ENCODE data around the gene SLIT3. TPM values are rescaled to one million over a fixed set of nuclear protein-coding genes. Genes with fewer than 3 reads are reported as not detected.

SLIT3 gene
- total RNA-seq, 4 donors from 2014 or later, result 41.1 to 86.6 (median 62.7) TPM

DNA sequence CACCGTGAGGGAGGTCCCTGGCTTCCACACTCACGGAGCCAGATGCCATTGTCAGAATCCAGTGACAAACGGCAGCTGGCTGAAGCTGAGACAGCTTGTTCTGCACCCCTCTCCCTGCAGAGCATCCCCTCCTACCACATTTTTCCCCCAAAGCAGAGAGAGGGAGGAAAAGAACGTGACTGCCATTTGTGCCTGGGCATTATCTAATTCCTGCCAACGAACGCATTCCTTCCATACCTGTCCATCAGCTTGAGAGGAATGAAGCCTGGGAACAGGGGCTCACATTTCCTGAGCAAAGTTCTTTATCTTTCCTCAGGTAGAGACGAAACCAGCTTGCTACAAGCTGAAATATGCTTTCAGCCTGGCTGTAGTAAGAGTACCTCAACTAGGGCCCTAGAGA, 175.4 kb downstream of the SLIT3 start:
- intact Hi-C loops (cut with DNase I), result no loop called here
- DNase-seq (ENCODE audit: extremely low spot score), result no peak
- H3K27me3 ChIP-seq, result no peaks in the 10 kb centered on the region

GRCh38 chr5:169122951-169123350, 178.0 kb downstream of the SLIT3 start:
- Histone ChIP-seq H3K27ac (replicated peaks in 1 of 4) (no peak overlapping the region), H3K36me3 (no peaks in the 10 kb centered on the region), H3K27me3 (no peaks in the 10 kb centered on the region), H3K9me3 (no peaks in the 10 kb centered on the region), H3K4me3 (no peak overlapping the region), H3K4me1 (peaks cover 0 to 10% (median 4%) of the 10 kb centered on the region in 4 donors)
- no peak for DNase-seq (ENCODE audit: extremely low spot score)
- WGBS, result 59% methylated on average over 1 of the region's 1 CpG
- intact Hi-C loops (cut with DNase I), result no loop called here
- TF ChIP-seq POLR2A (IDR thresholded peaks at IDR 0.05; ENCODE audit: low read depth) (no peak), POLR2AphosphoS5 (IDR thresholded peaks at IDR 0.05) (no peak), CTCF (IDR thresholded peaks at IDR 0.05) (no peak), EP300 (IDR thresholded peaks at IDR 0.05) (no peak)

More for the DNA sequence above, 175.4 kb downstream of the SLIT3 start:
- TF ChIP-seq CTCF (IDR thresholded peaks at IDR 0.05) (no peak), EP300 (IDR thresholded peaks at IDR 0.05) (no peak), POLR2A (IDR thresholded peaks at IDR 0.05; ENCODE audit: low read depth) (no peak), POLR2AphosphoS5 (IDR thresholded peaks at IDR 0.05) (no peak)
- no peaks in the 10 kb centered on the region for H3K9me3 ChIP-seq
- H3K27ac ChIP-seq (replicated peaks in 1 of 4), result no peak overlapping the region
- H3K4me3 ChIP-seq, result no peak overlapping the region
- no peaks in the 10 kb centered on the region for H3K36me3 ChIP-seq
- H3K4me1 ChIP-seq, result peaks cover 0 to 10% (median 4%) of the 10 kb centered on the region in 4 donors
- 47% methylated on average over 7 of the region's 7 CpGs for WGBS

DNA sequence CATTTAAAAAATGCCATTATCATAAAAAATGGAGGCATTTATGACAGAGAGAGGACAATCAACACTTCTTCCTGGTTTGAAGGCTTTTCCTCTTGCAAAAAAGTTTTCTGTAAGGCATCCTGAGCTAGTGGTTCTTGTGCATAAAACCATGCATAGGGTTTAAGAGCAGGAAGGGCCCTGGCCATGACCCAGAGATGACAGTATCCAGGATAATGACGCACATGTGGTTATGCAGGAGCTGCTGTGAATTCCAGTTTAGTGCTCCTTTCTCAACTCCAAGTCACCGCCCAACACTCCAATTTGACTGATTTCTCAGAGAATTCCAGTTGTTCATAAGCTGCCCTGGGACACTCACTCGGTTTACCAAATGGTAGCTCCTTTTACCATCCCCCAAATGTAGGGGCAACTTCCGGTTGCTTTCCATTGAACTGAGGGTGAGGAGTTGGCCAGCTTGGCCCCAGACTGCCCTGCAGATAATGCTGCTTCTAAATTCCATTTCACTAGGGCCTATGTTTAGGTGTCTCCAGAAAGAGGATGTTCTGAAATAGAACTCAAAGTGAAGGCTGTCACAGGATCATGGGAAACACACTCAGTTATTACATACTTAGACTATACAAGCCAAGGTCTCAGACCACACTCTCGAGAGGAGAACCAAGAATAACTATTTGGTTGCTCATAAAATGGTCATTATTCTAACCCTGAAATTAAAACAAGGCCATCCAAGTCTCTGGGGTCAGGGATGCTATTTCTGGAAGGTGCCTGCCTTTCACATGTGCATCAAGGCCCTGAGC, 179.1 kb downstream of the SLIT3 start:
- no peak overlapping the region for H3K4me3 ChIP-seq
- no peak overlapping the region for H3K27ac ChIP-seq (replicated peaks in 1 of 4)
- no peaks in the 10 kb centered on the region for H3K36me3 ChIP-seq
- peaks cover 0 to 10% (median 4%) of the 10 kb centered on the region in 4 donors for H3K4me1 ChIP-seq
- TF ChIP-seq CTCF (IDR thresholded peaks at IDR 0.05), result no peak
- TF ChIP-seq POLR2AphosphoS5 (IDR thresholded peaks at IDR 0.05), result no peak
- TF ChIP-seq POLR2A (IDR thresholded peaks at IDR 0.05; ENCODE audit: low read depth), result no peak
- no peak for TF ChIP-seq EP300 (IDR thresholded peaks at IDR 0.05)
- WGBS, result 80% methylated on average over 5 of the region's 5 CpGs
- intact Hi-C loops (cut with DNase I), result no loop called here
- no peaks in the 10 kb centered on the region for H3K27me3 ChIP-seq
- no peaks in the 10 kb centered on the region for H3K9me3 ChIP-seq
- DNase-seq (ENCODE audit: extremely low spot score), result no peak

DNA sequence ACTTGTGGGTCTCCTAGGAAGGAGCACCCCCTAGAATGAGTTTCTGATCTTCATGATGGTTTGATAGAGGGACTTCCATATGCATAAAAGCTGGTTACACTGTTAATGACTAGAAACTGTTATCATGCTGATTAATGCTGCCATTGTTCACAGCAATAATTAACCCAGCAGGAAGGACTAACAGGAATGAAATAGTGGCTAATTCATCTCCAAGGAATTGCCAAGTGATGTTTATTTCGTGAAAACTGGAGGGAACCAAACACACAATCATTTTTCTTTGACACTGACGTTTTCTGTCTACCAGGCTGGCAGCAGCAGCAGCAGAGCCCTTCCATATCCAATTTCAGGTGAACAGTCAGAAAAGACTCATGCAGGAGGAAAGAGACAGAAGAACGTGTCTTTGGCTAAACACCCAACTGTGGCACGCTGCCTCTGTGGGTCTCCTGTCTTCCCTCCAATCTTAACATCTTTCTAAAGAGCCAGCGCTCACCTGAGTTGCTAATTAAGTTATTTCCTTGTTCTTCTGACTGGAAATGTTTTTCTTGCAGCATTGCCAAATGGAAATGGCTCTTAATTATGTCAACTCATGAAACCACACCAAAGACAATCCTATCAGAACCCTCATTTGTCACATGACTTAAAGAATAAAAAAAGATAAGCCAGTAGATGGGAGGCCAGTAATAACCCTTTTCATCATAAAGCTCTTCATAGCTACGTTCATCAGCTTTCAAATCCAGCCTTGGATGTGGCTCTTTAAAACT, 181.5 kb downstream of the SLIT3 start:
- peaks cover 0 to 8% (median 7%) of the 10 kb centered on the region in 4 donors for H3K4me1 ChIP-seq
- WGBS, result 88% methylated on average over 6 of the region's 6 CpGs
- intact Hi-C loops (cut with DNase I), result no loop called here

More for the DNA sequence above, 181.5 kb downstream of the SLIT3 start:
- H3K27ac ChIP-seq (replicated peaks in 1 of 4), result no peak overlapping the region
- H3K36me3 ChIP-seq, result no peaks in the 10 kb centered on the region
- TF ChIP-seq POLR2AphosphoS5 (IDR thresholded peaks at IDR 0.05), result no peak
- TF ChIP-seq EP300 (IDR thresholded peaks at IDR 0.05), result no peak
- TF ChIP-seq CTCF (IDR thresholded peaks at IDR 0.05), result no peak
- TF ChIP-seq POLR2A (IDR thresholded peaks at IDR 0.05; ENCODE audit: low read depth), result no peak
- H3K9me3 ChIP-seq, result no peaks in the 10 kb centered on the region
- no peaks in the 10 kb centered on the region for H3K27me3 ChIP-seq
- DNase-seq (ENCODE audit: extremely low spot score), result no peak
- no peak overlapping the region for H3K4me3 ChIP-seq

Data from esophagus muscularis mucosa (tissue), 4 donors.